Endothelial cell of umbilical vein (primary cell): ENCODE results near the gene NUDT3. TPM values are rescaled to one million over a fixed set of nuclear protein-coding genes. Genes with fewer than 3 reads are reported as not detected.

Source experiments
- BruUV-seq: library from RNA; stranded (reverse); fragments of 400-500 nt; replicated peaks from 2 replicates; lab custom pipeline; 2021; lab: Mats Ljungman, UMichigan
- CTCF ChIA-PET: fragments of 300-600, 350-600 bp; sonication (Branson Sonifier 250); formaldehyde crosslinking; loops from one replicate; lab custom pipeline; 2021; ENCODE audit warnings: antibody characterized with exemption, inconsistent platforms; lab: Charles Lee
- POLR2A ChIA-PET: fragments of 300-600, 350-600 bp; sonication (Branson Sonifier 250); formaldehyde crosslinking; loops from one replicate; lab custom pipeline; 2021; ENCODE audit warnings: antibody characterized with exemption, inconsistent platforms; lab: Charles Lee
- DNase-seq: peaks from one replicate; pipeline ENCODE4 v3.0.0-alpha.2; 2011; ENCODE audit warnings: low read depth, low spot score
- FAIRE-seq: peaks from 2 replicates; lab custom pipeline; 2011; peaks lifted over from hg19 to GRCh38; lab: Jason Lieb, UNC
- H2AFZ ChIP-seq: 2 replicates; pipeline ENCODE4 v1.6.0; 2012; ENCODE audit warnings: low read depth, low read length, control low read depth, inconsistent platforms
- H3K27ac ChIP-seq: 2 replicates; pipeline ENCODE4 v1.5.1; 2011; ENCODE audit warnings: low read depth, mild to moderate bottlenecking, control low read depth, low read length, moderate library complexity; ENCODE audit not compliant: insufficient read depth
- H3K27me3 ChIP-seq, 2 experiments: 2 replicates each; pipeline versions ENCODE4 v1.6.0 to v1.6.1; 2011; ENCODE audit warnings: low read length in 2 of 2, mixed read lengths in 1 of 2; ENCODE audit not compliant: control insufficient read depth in 2 of 2, insufficient read depth in 2 of 2
- H3K36me3 ChIP-seq, 2 experiments: 2 replicates in 1 of 2; 3 replicates in 1 of 2; pipeline ENCODE4 v1.5.1; 2011; ENCODE audit warnings: low read length in 2 of 2, mild to moderate bottlenecking in 1 of 2, moderate library complexity in 1 of 2; ENCODE audit not compliant: control insufficient read depth in 2 of 2, insufficient read depth in 2 of 2; ENCODE audit errors: extremely low read depth in 1 of 2
- H3K4me1 ChIP-seq: 3 replicates; pipeline ENCODE4 v1.5.1; 2011; ENCODE audit warnings: mild to moderate bottlenecking, low read length; ENCODE audit not compliant: control insufficient read depth, insufficient read depth; ENCODE audit errors: extremely low read depth
- H3K4me2 ChIP-seq: 2 replicates; pipeline ENCODE4 v1.6.1; 2011; ENCODE audit warnings: low read length, control low read depth, mixed read lengths; ENCODE audit not compliant: insufficient read depth
- H3K4me3 ChIP-seq, 3 experiments: fragments of 200-600 bp in 1 of 3; sonication (generic), shearing (Covaris generic) in 1 of 3; replicated peaks in 1 of 3; 2 replicates each; pipeline ENCODE4 v1.5.1; 2011 to 2016; ENCODE audit warnings: control low read depth in 3 of 3, low read length in 3 of 3, mild to moderate bottlenecking in 2 of 3, inconsistent platforms in 1 of 3, low read depth in 1 of 3, moderate library complexity in 1 of 3; ENCODE audit not compliant: insufficient read depth in 1 of 3
- H3K79me2 ChIP-seq: 2 replicates; pipeline ENCODE4 v1.6.0; 2012; ENCODE audit warnings: low read length, inconsistent platforms; ENCODE audit not compliant: control insufficient read depth, insufficient read depth
- H3K9ac ChIP-seq: replicated peaks from 2 replicates; pipeline ENCODE3; 2011; ENCODE audit warnings: low read length, control low read depth; ENCODE audit not compliant: insufficient read depth; ENCODE audit errors: extremely low read depth
- H3K9me1 ChIP-seq: replicated peaks from 3 replicates; pipeline ENCODE4 v1.6.0; 2011; ENCODE audit warnings: mild to moderate bottlenecking, low read length; ENCODE audit not compliant: control insufficient read depth, insufficient read depth; ENCODE audit errors: extremely low read depth
- H3K9me3 ChIP-seq: replicated peaks from 2 replicates; pipeline ENCODE4 v1.5.1; 2012; ENCODE audit warnings: low read length, inconsistent platforms; ENCODE audit not compliant: control insufficient read depth, insufficient read depth
- H4K20me1 ChIP-seq: replicated peaks from 2 replicates; pipeline ENCODE3; 2011; ENCODE audit warnings: mild to moderate bottlenecking, low read length; ENCODE audit not compliant: control insufficient read depth, insufficient read depth; ENCODE audit errors: extremely low read depth
- CTCF ChIP-seq, 2 donors: IDR thresholded peaks; 1 replicate in 1 of 2; 2 replicates in 1 of 2; pipeline ENCODE4 v1.5.1; 2011; ENCODE audit warnings: low read length in 2 of 2, mild to moderate bottlenecking in 2 of 2, moderate library complexity in 2 of 2, control low read depth in 1 of 2, inconsistent platforms in 1 of 2, low read depth in 1 of 2; ENCODE audit not compliant: insufficient read depth in 1 of 2; ENCODE audit errors: extremely low read depth in 1 of 2
- EZH2 ChIP-seq: IDR thresholded peaks from 2 replicates; pipeline ENCODE4 v1.6.1; 2012; ENCODE audit warnings: borderline replicate concordance, low read depth, mild to moderate bottlenecking, moderate library complexity, low read length, inconsistent platforms; ENCODE audit not compliant: severe bottlenecking
- FOS ChIP-seq: IDR thresholded peaks from 2 replicates; pipeline ENCODE4 v1.6.1; 2011; ENCODE audit warnings: mild to moderate bottlenecking, low read length, moderate library complexity, borderline replicate concordance; ENCODE audit not compliant: insufficient read depth
- MAX ChIP-seq: IDR thresholded peaks from 2 replicates; pipeline ENCODE4 v1.6.1; 2011; ENCODE audit not compliant: insufficient read depth, insufficient read length
- POLR2AphosphoS5 ChIP-seq: IDR thresholded peaks from 2 replicates; pipeline ENCODE4 v1.6.1; 2012; ENCODE audit warnings: low read depth, mild to moderate bottlenecking, control low read depth, low read length, moderate library complexity; ENCODE audit not compliant: insufficient read depth
- dilution Hi-C: fragments of 300-500 bp; cut with MboI; formaldehyde crosslinking; loops from one replicate; pipeline ENCODE4 v1.15.0; 2019; ENCODE audit warnings: low sequenced_read_pairs; ENCODE audit not compliant: extremely low pct_ligation_motif_present
- intact Hi-C: fragments of 100-400 bp; cut with micrococcal nuclease; formaldehyde crosslinking; loops from one replicate; pipeline ENCODE4 v1.10.0; 2022
- polyA plus RNA-seq, 4 experiments: library from polyadenylated mRNA; depleted of rRNA in 3 of 4; stranded (reverse) in 3 of 4; unstranded in 1 of 4; fragments of >200 nt; gene quantifications; 2 replicates each; pipeline versions ENCODE4 v1.2.1 to v1.2.3, GENCODE V29; 2011 to 2012; ENCODE audit warnings: missing spikeins in 1 of 4
- total RNA-seq: library from RNA; stranded (reverse); gene quantifications from 2 replicates; pipeline ENCODE4 v1.2.3, GENCODE V29; 2021

The NUDT3 gene
- total and polyA plus RNA-seq, 2 donors (not counting 3 experiments of a cell fraction or from before 2014, with no cell fraction given): 11.9 to 30.9 TPM

- Histone ChIP-seq H3K4me3 (no peak overlapping the region), H3K79me2 (peaks cover 79% of the 10 kb centered on the region), H3K9ac (no peak overlapping the region), H3K9me3 (no peaks in the 10 kb centered on the region), H3K9me1 (no peaks in the 10 kb centered on the region), H4K20me1 (peaks cover 5% of the 10 kb centered on the region), H3K27me3 (no peaks in the 10 kb centered on the region), H3K4me2 (no peak overlapping the region), H2AFZ (no peak overlapping the region), H3K4me1 (peaks cover 8% of the 10 kb centered on the region), H3K36me3 (no peaks in the 10 kb centered on the region), H3K27ac (no peak overlapping the region)
- dilution Hi-C loops (no loop called here), intact Hi-C loops (no loop called here)
- ChIA-PET CTCF (interaction anchor here (1.3 to 1.7 kb wide), 5 partner anchors 11 to 76 kb away, joined by 3 to 10 read pairs (median 3); no protein-coding TSS in a partner anchor), POLR2A (no interaction called here)
- FAIRE-seq (no peak), DNase-seq (no peak)
- no TSS peak for BruUV-seq
- no peak for TF ChIP-seq POLR2AphosphoS5
- TF ChIP-seq CTCF (IDR thresholded peaks at IDR 0.05; ENCODE audit: extremely low read depth in 1 of 2, insufficient read depth in 1 of 2, low read depth in 1 of 2, low read length in 2 of 2): no peak
- no peak for TF ChIP-seq FOS
- no peak for TF ChIP-seq MAX
- no peak for TF ChIP-seq EZH2
Measured at GRCh38 chr6:34359418-34360158, 32.9 kb downstream of the NUDT3 start.
